ENCODE measurements around the gene EPN2.

- TF ChIP-seq SIN3A (IDR thresholded peaks at IDR 0.05; ENCODE audit: borderline replicate concordance, insufficient read depth, low read length) (no peak), REST (IDR thresholded peaks at IDR 0.05; ENCODE audit: insufficient read depth in 1 of 2, low read depth in 2 of 2, low read length in 2 of 2) (no peak), POLR2AphosphoS5 (IDR thresholded peaks at IDR 0.05; ENCODE audit: low read depth, low read length) (no peak)
Measured at GRCh38 chr17:19265755-19266154, 28.6 kb downstream of the EPN2 start.
